NCI-H82 treated with DMSO at 0.1 percent for 48 hours (cell line): ENCODE results near the gene COX5A.
"Not testable (repeated sequence)": the region's sequence is repeated elsewhere in the genome, so short reads cannot be mapped to it uniquely, and the experiment has no call there.

Source experiments
- DNase-seq: peaks from one replicate; lab custom pipeline; 2025; ENCODE audit not compliant: unreplicated experiment; lab: John Stamatoyannopoulos, UW

COX5A gene

GRCh38 chr15:74902295-74903075 is 35.4 kb downstream of the COX5A start:
- no peak for DNase-seq

DNA sequence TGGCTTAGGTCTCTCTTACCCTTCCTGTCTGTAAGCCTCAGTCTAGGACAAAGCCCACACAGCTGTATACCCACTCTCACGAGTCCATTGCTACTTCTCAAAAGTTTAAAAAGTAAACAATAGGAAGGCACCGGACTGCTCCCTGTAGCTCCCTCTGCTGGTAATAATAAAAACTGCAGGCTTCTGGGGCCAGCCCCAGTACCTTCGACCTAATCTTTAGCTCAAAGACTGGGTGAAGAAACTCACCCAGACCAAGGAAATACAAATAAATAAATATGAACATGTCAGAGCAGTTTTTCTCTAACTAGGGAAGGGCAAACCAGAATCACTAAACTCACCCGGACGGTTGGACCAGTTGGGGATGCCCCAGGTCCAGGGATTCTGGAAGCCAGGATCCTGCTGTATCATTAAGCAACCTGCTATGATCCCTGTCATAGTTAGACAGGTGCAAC is 36.2 kb downstream of the COX5A start:
- DNase-seq = peak; percentile 15

GRCh38 chr15:74897300-74897701 is 40.6 kb downstream of the COX5A start:
- no peak for DNase-seq

GRCh38 chr15:74896316-74896715 is 41.6 kb downstream of the COX5A start:
- DNase-seq = no peak

DNA sequence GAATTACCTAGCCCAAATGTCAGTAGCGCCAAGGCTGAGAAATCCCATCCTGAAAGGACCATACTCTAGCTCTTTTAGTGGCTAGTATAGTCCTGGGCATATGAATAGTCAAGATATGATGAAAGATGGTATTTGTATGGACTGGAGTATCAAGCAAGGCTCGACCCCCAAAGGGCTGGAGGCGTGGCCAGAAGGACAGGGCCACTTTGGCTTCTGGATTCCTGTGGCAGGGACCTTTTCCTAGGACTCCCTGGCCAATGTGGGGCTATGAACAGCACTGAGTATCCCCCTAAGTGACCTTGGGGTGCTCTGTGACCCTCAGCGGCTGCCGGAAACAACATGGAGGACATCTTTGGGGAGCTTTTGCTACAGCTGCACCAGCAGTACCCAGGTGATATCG is 42.0 kb downstream of the COX5A start:
- DNase-seq = no peak

GRCh38 chr15:74894383-74894782 is 43.5 kb downstream of the COX5A start:
- not testable (repeated sequence) for DNase-seq

DNA sequence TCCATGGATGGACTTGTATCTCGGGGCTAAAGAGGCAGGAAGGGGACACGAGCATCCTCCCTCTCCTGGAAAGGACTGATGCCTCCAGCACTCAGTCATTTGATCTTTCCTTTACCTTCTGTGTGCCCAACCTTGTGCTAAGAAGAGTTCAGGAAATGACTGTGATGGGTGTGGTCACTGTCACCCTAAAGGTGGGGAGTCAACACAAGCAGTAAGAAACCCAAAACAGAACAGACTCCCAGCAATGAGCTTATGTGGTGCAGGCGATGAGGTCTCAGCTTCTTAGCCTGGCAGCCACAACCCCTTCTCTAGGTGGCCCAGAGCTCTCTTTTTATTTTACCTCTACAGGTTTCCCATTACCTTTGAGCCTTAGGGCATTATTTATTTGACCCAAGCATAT is 44.2 kb downstream of the COX5A start:
- DNase-seq = no peak

GRCh38 chr15:74892931-74893330 is 44.9 kb downstream of the COX5A start:
- DNase-seq = no peak

DNA sequence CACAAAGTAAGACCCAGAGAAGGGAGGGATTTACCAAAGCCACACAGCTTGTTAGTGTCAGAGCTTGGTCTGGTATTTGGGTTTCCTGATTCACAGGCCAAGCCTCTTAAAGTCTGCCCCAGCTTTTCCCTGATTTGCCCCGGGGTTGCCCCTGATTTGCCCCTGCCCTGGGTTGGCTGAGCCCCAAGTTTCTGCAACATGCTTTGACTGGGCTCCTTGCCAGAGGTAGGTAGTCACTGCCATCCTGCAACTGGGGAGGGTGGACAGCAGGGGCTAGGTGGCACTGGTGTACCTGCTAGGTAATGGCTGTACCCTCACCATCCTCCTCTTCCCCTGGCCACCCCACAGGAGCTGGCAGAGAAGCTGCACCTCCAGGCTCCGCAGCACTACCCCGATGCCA is 45.6 kb downstream of the COX5A start:
- DNase-seq = no peak

DNA sequence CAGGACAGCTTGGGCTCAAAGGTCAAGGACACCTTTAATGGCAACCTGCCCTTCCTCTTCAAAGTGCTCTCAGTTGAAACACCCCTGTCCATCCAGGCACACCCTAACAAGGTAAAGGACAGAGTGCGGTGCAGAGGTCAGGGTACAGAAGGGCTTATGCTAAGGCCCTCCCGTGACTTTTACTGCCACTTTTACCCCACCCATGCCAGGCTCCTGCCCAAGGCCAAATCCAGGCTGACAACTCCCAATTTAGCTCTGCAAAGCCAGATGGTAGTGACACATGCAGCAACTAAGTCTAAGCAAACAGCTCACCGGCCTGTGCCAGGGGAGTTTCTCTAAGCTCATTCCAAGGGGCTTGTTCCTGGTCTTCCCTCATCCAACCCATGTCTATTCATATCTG is 46.4 kb downstream of the COX5A start:
- DNase-seq = no peak

DNA sequence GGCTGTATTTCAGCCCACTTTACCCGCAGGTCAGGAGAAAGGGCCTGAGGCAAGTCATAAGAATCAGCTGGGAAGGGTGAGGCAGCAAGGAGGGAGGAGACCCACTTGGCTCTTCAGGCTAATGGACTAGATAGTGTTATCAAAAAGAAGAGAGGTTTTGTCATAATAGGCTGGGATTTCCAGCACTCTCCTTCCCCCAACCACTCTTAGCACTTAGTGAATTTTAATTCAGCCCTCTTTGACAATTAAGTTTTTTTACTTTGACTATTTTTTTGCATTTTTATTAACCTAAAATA is 47.3 kb downstream of the COX5A start:
- no peak for DNase-seq

GRCh38 chr15:74889883-74890664 is 47.8 kb downstream of the COX5A start, which contains the start of gene MPI:
Gene MPI, plus strand, starts transcription at chr15:74890042. Its CDS starts 32 bp downstream, at chr15:74890074.
- peak; percentile 49 for DNase-seq

- no peak for DNase-seq
Measured at GRCh38 chr15:74889390-74889882, 48.4 kb downstream of the COX5A start.

- no peak for DNase-seq
Measured at GRCh38 chr15:74888716-74889115, 49.2 kb downstream of the COX5A start.

DNA sequence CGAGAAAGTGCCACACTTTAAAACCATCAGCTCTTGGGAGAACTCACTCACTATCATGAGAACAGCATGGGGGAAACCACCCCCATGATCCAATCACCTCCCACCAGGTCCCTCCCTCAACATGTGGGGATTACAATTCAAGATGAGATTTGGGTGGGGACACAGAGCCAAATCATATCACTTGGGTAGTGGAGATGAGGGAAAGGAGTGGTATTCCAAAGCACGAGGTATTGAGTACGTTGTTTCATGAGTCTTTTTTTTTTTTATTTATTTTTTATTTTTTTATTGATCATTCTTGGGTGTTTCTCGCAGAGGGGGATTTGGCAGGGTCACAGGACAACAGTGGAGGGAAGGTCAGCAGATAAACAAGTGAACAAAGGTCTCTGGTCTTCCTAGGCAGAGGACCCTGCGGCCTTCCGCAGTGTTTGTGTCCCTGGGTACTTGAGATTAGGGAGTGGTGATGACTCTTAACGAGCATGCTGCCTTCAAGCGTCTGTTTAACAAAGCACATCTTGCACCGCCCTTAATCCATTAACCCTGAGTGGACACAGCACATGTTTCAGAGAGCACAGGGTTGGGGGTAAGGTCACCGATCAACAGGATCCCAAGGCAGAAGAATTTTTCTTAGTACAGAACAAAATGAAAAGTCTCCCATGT is 50.2 kb downstream of the COX5A start:
- DNase-seq = not testable (repeated sequence)

- no peak for DNase-seq
Measured at GRCh38 chr15:74885461-74885860, 52.4 kb downstream of the COX5A start.

GRCh38 chr15:74884428-74885223 is 53.2 kb downstream of the COX5A start:
- no peak for DNase-seq

DNA sequence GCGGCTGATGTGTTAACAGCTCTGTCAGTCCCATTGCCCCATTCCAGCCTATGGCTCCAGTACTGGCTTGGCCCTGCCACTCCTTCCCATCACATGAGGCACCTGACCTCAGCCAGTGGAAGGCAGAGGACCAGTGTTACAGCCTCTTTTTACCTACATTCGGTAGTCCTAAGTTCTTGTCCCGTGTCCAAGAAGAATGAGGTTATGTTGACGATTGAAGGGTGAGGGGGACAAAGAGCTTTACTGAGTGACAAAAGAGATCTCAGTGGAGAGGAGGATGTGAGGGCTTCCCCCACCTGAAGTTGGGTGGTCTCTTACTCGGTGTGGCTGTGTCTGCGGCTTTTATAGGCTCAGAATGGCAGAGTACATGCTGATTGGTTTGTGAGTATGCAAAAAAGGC is 55.3 kb downstream of the COX5A start:
- DNase-seq = no peak

DNA sequence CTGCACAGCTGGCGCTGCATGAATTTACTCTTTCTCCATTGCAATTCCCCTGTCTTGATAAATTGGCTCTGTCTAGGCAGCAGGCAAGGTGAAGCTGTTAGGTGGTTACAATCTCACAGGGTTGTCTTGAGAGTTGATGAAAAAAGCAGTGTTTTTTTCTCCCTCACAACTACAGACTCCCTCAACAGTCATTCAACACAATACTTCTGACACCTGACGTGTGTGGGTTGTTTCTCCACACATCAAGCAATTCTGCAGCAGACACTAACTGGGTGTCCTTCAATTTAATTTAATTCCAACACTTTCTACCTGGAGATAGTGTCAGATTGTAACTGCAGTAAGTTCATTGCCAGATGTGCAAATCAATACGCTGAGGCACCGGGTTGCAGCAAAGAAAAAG is 59.6 kb downstream of the COX5A start:
- DNase-seq = no peak

GRCh38 chr15:74873756-74874424 is 64.0 kb downstream of the COX5A start:
- DNase-seq = no peak
